K562 (cell line): Measurements from ENCODE around the gene JUND. TPM values are rescaled to one million over a fixed set of nuclear protein-coding genes. Genes with fewer than 3 reads are reported as not detected.

ENCODE experiments used
- ATAC-seq: fragments of 200-7000 bp; cut with Tn5 transposase; 3 replicates; pipeline ENCODE4 v1.9.1; 2020; ENCODE audit warnings: moderate library complexity
- BruUV-seq: library from RNA; stranded (reverse); fragments of 400-500 nt; replicated peaks from 2 replicates; lab custom pipeline; 2021; lab: Mats Ljungman, UMichigan
- CTCF ChIA-PET: fragments of 300-600 bp; formaldehyde crosslinking; extraction: SDS; loops from one replicate; lab custom pipeline; 2021; ENCODE audit warnings: low intra/inter-chr PET ratio; lab: Yijun Ruan, JAX
- POLR2A ChIA-PET: fragments of 300-600, 350-650 bp; sonication (Branson Sonifier 250); formaldehyde crosslinking; extraction: SDS; loops from one replicate; lab custom pipeline; 2021; ENCODE audit warnings: antibody characterized with exemption, inconsistent platforms; lab: Yijun Ruan, JAX
- DNase-seq, 4 experiments: peaks; one replicate each; pipeline versions ENCODE4 v3.0.0 to v3.0.0-alpha.2; 2011 to 2018; ENCODE audit warnings: low spot score in 3 of 4, mixed read lengths in 3 of 4; ENCODE audit errors: extremely low read depth in 1 of 4
- FAIRE-seq: peaks from 2 replicates; lab custom pipeline; 2011; peaks lifted over from hg19 to GRCh38; lab: Jason Lieb, UNC
- H2AFZ ChIP-seq: 2 replicates; pipeline ENCODE4 v1.6.0; 2011; ENCODE audit warnings: low read depth, low read length, control low read depth, inconsistent platforms
- H3K27ac ChIP-seq: fragments of 200-600 bp; 3 replicates; pipeline ENCODE4 v1.8.0; 2011; ENCODE audit warnings: low read depth, mild to moderate bottlenecking, control low read depth, inconsistent platforms, low read length, moderate library complexity, mixed read lengths; ENCODE audit errors: extremely low read depth
- H3K27me3 ChIP-seq, 2 experiments: fragments of 300-600 bp in 1 of 2; 2 replicates in 1 of 2; 3 replicates in 1 of 2; pipeline versions ENCODE4 v1.6.0 to v1.8.0; 2011; ENCODE audit warnings: inconsistent platforms in 2 of 2, low read length in 2 of 2, mild to moderate bottlenecking in 1 of 2, mixed read lengths in 1 of 2, moderate library complexity in 1 of 2; ENCODE audit not compliant: control insufficient read depth in 2 of 2, insufficient read depth in 2 of 2
- H3K36me3 ChIP-seq: fragments of 300-600 bp; 3 replicates; pipeline ENCODE4 v1.8.0; 2011; ENCODE audit warnings: mild to moderate bottlenecking, low read length, inconsistent platforms; ENCODE audit not compliant: control insufficient read depth, insufficient read depth
- H3K4me1 ChIP-seq, 2 experiments: fragments of 200-600 bp in 1 of 2; replicated peaks in 1 of 2; 2 replicates in 1 of 2; 3 replicates in 1 of 2; pipeline versions ENCODE4 v1.5.1 to v1.8.0; 2011; ENCODE audit warnings: inconsistent platforms in 2 of 2, low read length in 2 of 2, mild to moderate bottlenecking in 1 of 2, mixed read lengths in 1 of 2, moderate library complexity in 1 of 2; ENCODE audit not compliant: control insufficient read depth in 2 of 2, insufficient read depth in 2 of 2
- H3K4me2 ChIP-seq: 2 replicates; pipeline ENCODE4 v1.6.1; 2011; ENCODE audit warnings: low read length, control low read depth, inconsistent platforms, mixed read lengths; ENCODE audit not compliant: insufficient read depth
- H3K4me3 ChIP-seq: fragments of 200-600 bp; sonication (generic), shearing (Covaris generic); 2 replicates; pipeline ENCODE4 v1.5.1; 2016; ENCODE audit warnings: control low read depth, inconsistent platforms
- H3K79me2 ChIP-seq: fragments of 200-600 bp; 3 replicates; pipeline ENCODE4 v1.8.0; 2011; ENCODE audit warnings: low read length, inconsistent platforms; ENCODE audit not compliant: control insufficient read depth, insufficient read depth
- H3K9ac ChIP-seq, 2 experiments: 2 replicates each; pipeline versions ENCODE4 v1.6.0 to v1.6.1; 2011; ENCODE audit warnings: low read depth in 2 of 2, low read length in 2 of 2, control low read depth in 1 of 2, inconsistent platforms in 1 of 2, mild to moderate bottlenecking in 1 of 2, mixed read lengths in 1 of 2; ENCODE audit not compliant: insufficient read depth in 1 of 2
- H3K9me1 ChIP-seq: one replicate; pipeline ENCODE4 v1.6.0; 2011; ENCODE audit warnings: inconsistent platforms, mild to moderate bottlenecking, low read length, moderate library complexity; ENCODE audit not compliant: control insufficient read depth, insufficient read depth
- H3K9me3 ChIP-seq: replicated peaks from 2 replicates; pipeline ENCODE4 v1.5.1; 2011; ENCODE audit warnings: low read depth, low read length, inconsistent platforms; ENCODE audit not compliant: control insufficient read depth, insufficient read depth
- H4K20me1 ChIP-seq: replicated peaks from 2 replicates; pipeline ENCODE4 v1.6.1; 2011; ENCODE audit warnings: low read length, inconsistent platforms, mixed read lengths; ENCODE audit not compliant: control insufficient read depth, insufficient read depth
- EGR1 ChIP-seq: fragments of 450-650 bp; conservative IDR thresholded peaks from 2 replicates; pipeline ENCODE4 v1.6.1; 2017; ENCODE audit warnings: mild to moderate bottlenecking
- NFIC ChIP-seq: fragments of 450-650 bp; IDR thresholded peaks from 2 replicates; pipeline ENCODE4 v1.6.1; 2017; ENCODE audit warnings: mild to moderate bottlenecking, inconsistent platforms
- POLR2G ChIP-seq: fragments of 200-400 bp; formaldehyde crosslinking; IDR thresholded peaks from 2 replicates; pipeline ENCODE4 v1.6.1; 2017; ENCODE audit warnings: low read depth, mild to moderate bottlenecking, antibody characterized with exemption, low read length, moderate library complexity
- TSHZ1 ChIP-seq: fragments of 250-450 bp; sonication (Bioruptor Pico); IDR thresholded peaks from 2 replicates; pipeline ENCODE4 v1.4.0; 2020; ENCODE audit warnings: mild to moderate bottlenecking, moderate library complexity
- ZNF175 ChIP-seq: fragments of 200-800 bp; sonication (Bioruptor generic); IDR thresholded peaks from 2 replicates; pipeline ENCODE4 v1.6.1; 2016; ENCODE audit warnings: low read depth, mild to moderate bottlenecking, missing genetic modification characterization, missing compliant biosample characterization
- WGBS: fragments of 100-300 bp; shearing (Covaris generic); methylation state at CpG from one replicate; pipeline ENCODE4 v1.1.6; 2016; ENCODE audit warnings: low coverage, mixed read lengths; ENCODE audit not compliant: insufficient coverage; ENCODE audit errors: missing lambda C conversion rate; 5-methylcytosine and 5-hydroxymethylcytosine counted together
- in situ Hi-C: fragments of 300-500 bp; cut with MboI; formaldehyde crosslinking; loops from 4 replicates; pipeline ENCODE4 v1.15.0; 2018; ENCODE audit warnings: inconsistent platforms, mixed read lengths
- intact Hi-C: fragments of 100-400 bp; cut with micrococcal nuclease; formaldehyde crosslinking; loops from 2 replicates; pipeline ENCODE4 v1.14.2; 2022
- polyA plus RNA-seq, 8 experiments: library from polyadenylated mRNA; depleted of rRNA in 4 of 8; stranded (reverse) in 5 of 8; unstranded in 3 of 8; fragments of >200 nt; fragmentation: Nextera tagmentation in 2 of 8; fragmentation: Illumina TruSeq in 1 of 8; extraction: Ambion mirVana in 2 of 8; extraction: Trizol in 1 of 8; gene quantifications; 2 replicates each; pipeline versions ENCODE4 v1.2.1 to v1.2.3, GENCODE V29; 2011 to 2014; ENCODE audit warnings: inconsistent platforms in 1 of 8, missing spikeins in 1 of 8
- total RNA-seq, 7 experiments: library from RNA; depleted of rRNA in 6 of 7; stranded (reverse); fragments of >200 nt in 6 of 7; fragmentation: Illumina TruSeq in 2 of 7; extraction: Trizol in 2 of 7; gene quantifications; 2 replicates each; pipeline versions ENCODE4 v1.2.1 to v1.2.3, GENCODE V29; 2011 to 2021; ENCODE audit warnings: low replicate concordance in 1 of 7

JUND gene
- total and polyA plus RNA-seq, 9 of the 15 experiments (the other 6 are each of a cell fraction or from before 2014, with no cell fraction given), result 6.4 to 286 (median 42.3) TPM

- intact Hi-C loops, result no loop called here
- no TSS peak for BruUV-seq
These were observed 17.1 kb downstream of the JUND start for GRCh38 chr19:18264137-18264854.

More at GRCh38 chr19:18264137-18264854, 17.1 kb downstream of the JUND start:
- Histone ChIP-seq H4K20me1 (no peaks in the 10 kb centered on the region), H3K79me2 (no peaks in the 10 kb centered on the region), H3K9me3 (no peaks in the 10 kb centered on the region), H3K4me3 (no peak overlapping the region), H3K9me1 (no peaks in the 10 kb centered on the region), H3K36me3 (no peaks in the 10 kb centered on the region), H3K27ac (no peak overlapping the region), H3K27me3 (no peaks in the 10 kb centered on the region), H3K4me1 (peaks cover 14 to 37% of the 10 kb centered on the region in 2 experiments), H3K9ac (peak overlapping the region in 1 of 2 experiments; percentile 83; a peak in 2 of 4 replicates), H3K4me2 (no peak overlapping the region), H2AFZ (no peak overlapping the region)
- no peak for FAIRE-seq
- DNase-seq, result no peak
- in situ Hi-C loops, result no loop called here
- ChIA-PET CTCF (no interaction called here), POLR2A (interaction anchor here (1.0 to 3.3 kb wide), 3 partner anchors 11 to 123 kb away, joined by 5 to 44 read pairs (median 6); partner anchors contain the start of gene JUND)
- WGBS, result 56% methylated on average over 23 of the region's 23 CpGs
- peak; percentile 14; the same call in 1 of the 2 replicates for TF ChIP-seq POLR2G
- TF ChIP-seq TSHZ1 (CRISPR knock-in tag), result no peak
- TF ChIP-seq NFIC, result 0 out of 2 replicates have a peak, but pooled peaks have one; percentile 6
- TF ChIP-seq EGR1, result peak; percentile 28; the same call in 1 of the 2 replicates
- 0 out of 2 replicates have a peak, but pooled peaks have one; percentile 25 for TF ChIP-seq ZNF175 (CRISPR knock-in tag)
- no peak for ATAC-seq
